T47D (cell line): ENCODE data around the gene ROCK1.
"Not testable (repeated sequence)": the region's sequence is repeated elsewhere in the genome, so short reads cannot be mapped to it uniquely, and the experiment has no call there.

Experiments used
- DNase-seq, 2 experiments: peaks; one replicate each; pipeline versions ENCODE4 v3.0.0 to v3.0.0-alpha.2; 2011 to 2012; ENCODE audit warnings: low read depth in 1 of 2, low spot score in 1 of 2
- JUND ChIP-seq: IDR thresholded peaks from 2 replicates; pipeline ENCODE4 v1.6.1; 2012; ENCODE audit warnings: low read depth
- in situ Hi-C: cut with HindIII; loops from 2 replicates; pipeline ENCODE4 v1.10.0; 2016; ENCODE audit warnings: low sequenced_read_pairs, low pct_unique_long_range_greater_than_20kb

The ROCK1 gene

DNA sequence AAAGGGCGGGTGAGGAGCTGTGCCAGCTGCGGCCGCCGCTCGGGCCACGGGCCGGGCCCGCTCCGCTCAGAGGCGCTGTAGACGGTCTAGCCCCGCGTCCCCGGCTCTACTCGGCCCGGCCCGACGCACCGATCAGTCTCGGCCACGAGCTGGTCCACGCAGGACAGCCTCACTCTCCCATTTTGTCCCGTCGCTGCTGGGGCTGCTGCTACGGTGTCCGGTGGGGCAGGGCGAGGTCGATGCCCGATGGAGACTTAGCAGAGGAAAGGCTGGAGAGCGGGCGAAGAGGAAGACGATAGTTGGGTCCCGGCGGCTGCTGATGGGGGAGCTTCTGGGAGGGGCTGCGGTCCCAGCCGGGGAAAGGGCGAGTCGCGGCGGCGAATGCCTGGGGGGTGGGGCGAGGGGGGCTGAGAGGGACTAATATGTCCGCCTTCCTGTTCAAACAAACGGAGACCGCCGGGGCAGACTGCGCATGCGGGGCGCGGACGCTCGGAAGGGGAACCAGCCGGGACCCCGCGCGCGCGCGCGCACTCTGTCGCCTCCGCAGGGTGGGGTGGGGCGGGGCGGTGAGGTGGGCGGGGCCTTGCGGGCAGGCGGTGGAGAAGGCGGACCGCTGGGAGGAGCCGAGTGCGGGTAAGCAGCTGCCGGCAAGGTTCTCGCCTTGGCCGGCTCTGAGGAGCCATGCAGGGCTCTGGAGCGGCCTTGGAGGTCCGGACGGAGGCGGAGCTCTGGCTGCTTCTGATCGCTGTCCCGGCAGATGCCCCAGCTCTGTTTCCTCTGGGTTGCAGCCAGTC lies at the start of gene ROCK1:
TSS of gene ROCK1 (minus strand) at position 468 of the 794 bp plus-strand sequence. CDS start 903 bp downstream, outside the sequence.
- TF ChIP-seq JUND, result no peak
- in situ Hi-C loops, result no loop called here
- DNase-seq, result peak; percentile 66 to 94

- no peak for DNase-seq
- TF ChIP-seq JUND, result no peak
- in situ Hi-C loops, result no loop called here
Observed at GRCh38 chr18:21155443-21155842, 43.8 kb upstream of the ROCK1 start.

- in situ Hi-C loops, result no loop called here
- TF ChIP-seq JUND, result no peak
- DNase-seq, result no peak
Observed at GRCh38 chr18:21146016-21146415, 34.4 kb upstream of the ROCK1 start.

DNA sequence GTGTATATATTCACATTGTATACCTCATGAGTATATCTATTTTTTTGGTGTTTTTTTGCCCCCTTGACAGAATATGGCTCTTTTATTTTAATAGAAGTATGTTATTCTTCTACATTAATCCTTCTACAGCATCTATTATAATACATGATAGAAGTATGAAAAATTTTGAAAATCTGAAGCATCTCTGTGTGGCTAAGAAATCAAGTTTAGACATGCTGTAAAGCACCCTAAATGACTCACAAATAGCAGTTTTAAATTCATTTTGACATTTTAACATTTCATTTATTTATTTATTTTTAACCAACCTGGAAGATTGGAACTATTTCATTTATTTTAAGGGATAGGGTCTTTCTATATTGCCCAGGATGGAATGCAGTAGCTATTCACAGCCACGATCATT lies 33.8 kb upstream of the ROCK1 start:
- no peak for TF ChIP-seq JUND
- in situ Hi-C loops, result no loop called here
- DNase-seq, result no peak

DNA sequence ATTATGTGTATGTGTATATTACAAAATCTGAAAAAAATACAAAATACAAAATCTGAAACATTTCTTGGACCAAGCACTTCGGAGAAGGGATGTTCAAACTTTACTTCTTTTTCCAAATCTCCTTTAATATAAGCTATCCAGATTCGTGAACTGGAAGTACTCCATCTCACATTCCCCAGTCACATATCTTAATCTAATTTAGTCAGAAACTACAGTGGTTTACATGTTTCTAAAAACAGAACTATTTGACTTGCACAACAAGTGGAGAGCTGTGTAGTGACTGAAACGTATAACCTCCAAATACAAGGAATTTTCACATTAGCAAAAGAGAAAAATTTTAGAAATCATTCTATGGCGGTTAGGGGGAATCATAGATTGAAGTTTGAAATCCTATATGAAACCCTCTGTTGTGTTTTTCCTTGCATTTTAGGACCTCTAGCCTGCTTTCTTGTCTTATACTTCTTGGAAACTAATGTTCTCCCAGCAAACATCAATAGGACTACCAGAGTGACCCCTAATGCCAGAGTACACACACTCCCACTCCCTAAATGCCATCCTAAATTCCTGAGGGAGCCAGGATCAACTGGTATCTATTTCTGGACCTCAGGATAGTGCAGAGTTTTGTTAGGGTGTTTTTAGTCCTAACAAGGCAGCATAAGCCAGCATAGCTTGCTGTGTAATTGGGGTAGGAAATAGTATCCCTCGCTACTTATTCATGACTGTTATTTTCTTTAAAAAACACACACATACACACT lies 30.2 kb upstream of the ROCK1 start:
- in situ Hi-C loops, result no loop called here
- no peak for TF ChIP-seq JUND
- DNase-seq, result no peak

DNA sequence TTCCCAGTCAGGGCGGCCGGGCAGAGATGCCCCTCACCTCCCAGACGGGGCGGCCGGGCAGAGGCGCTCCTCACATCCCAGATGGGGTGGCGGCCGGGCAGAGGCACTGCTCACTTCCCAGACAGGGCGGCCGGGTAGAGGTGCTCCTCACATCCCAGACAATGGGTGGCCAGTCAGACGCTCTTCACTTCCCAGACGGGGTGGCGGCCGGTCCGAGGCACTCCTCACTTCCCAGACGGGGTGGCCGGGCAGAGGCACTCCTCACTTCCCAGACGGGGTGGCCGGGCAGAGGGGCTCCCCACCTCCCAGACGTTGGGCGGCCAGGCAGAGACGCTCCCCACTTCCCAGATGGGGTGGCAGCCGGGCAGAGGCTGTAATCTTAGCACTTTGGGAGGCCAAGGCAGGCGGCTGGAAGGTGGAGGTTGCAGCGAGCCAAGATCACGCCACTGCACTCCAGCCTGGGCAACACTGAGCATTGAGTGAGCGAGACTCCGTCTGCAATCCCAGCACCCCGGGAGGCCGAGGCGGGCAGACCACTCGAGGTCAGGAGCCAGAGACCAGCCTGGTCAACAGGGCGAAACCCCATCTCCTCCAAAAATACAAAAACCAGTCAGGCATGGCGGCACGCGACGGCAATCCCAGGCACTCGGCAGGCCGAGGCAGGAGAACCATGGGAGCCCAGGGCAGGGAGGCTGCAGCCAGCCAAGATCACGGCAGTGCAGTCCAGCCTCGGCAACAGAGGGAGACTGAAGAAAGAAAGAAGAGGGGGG lies 26.3 kb upstream of the ROCK1 start:
- not testable (repeated sequence) for DNase-seq

DNA sequence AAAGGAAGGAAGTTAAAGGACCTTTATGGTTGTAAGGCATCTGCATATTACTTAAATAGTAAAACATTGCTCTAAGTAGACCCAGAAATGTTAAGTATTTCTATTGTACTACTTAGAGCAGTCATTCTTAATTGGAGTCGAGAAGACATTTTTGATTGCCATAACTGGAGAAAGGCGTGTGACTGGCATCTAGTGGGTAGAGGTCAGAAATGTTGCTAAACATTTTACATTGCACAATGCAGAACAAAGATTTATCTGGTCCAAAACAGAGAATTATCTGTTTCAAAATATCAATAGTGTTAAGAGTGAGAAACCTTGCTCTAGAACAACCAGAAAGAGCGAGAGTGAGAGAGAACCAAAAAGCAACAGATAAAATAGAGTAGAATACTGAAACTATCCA lies 23.3 kb upstream of the ROCK1 start:
- DNase-seq, result peak in 1 of 2 experiments; percentile 50
- in situ Hi-C loops, result no loop called here

More for the DNA sequence above, 26.3 kb upstream of the ROCK1 start:
- in situ Hi-C loops, result not testable (repeated sequence)

GRCh38 chr18:21132398-21132918 lies 20.8 kb upstream of the ROCK1 start:
- DNase-seq, result no peak
- TF ChIP-seq JUND, result no peak

More for the DNA sequence above, 23.3 kb upstream of the ROCK1 start:
- no peak for TF ChIP-seq JUND

DNA sequence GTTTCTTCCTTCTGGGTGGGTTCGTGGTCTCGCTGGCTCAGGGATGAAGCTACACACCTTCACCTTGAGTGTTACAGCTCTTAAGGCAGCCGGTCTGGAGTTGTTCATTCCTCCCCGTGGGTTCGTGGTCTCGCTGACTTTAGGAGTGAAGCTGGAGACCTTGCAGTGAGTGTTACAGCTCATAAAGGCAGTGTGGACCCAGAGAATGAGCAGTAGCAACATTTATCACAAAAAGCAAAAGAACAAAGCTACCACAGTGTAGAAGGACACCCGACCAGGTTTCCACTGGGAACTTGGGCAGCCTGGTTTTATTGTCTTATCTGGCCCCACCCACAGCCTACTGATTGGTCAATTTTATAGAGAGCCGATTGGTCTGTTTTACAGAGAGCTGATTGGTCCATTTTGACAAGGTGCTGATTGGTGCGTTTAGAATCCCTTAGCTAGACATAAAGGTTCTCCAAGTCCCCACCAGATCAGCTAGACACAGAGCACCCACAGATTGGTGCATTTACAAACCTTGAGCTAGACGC lies 20.1 kb upstream of the ROCK1 start:
- TF ChIP-seq JUND, result no peak
- DNase-seq, result no peak
- in situ Hi-C loops, result no loop called here

More at GRCh38 chr18:21132398-21132918, 20.8 kb upstream of the ROCK1 start:
- in situ Hi-C loops, result no loop called here

- no peak for TF ChIP-seq JUND
- no peak for DNase-seq
- in situ Hi-C loops, result no loop called here
Observed at GRCh38 chr18:21129566-21130216, 18.1 kb upstream of the ROCK1 start.

DNA sequence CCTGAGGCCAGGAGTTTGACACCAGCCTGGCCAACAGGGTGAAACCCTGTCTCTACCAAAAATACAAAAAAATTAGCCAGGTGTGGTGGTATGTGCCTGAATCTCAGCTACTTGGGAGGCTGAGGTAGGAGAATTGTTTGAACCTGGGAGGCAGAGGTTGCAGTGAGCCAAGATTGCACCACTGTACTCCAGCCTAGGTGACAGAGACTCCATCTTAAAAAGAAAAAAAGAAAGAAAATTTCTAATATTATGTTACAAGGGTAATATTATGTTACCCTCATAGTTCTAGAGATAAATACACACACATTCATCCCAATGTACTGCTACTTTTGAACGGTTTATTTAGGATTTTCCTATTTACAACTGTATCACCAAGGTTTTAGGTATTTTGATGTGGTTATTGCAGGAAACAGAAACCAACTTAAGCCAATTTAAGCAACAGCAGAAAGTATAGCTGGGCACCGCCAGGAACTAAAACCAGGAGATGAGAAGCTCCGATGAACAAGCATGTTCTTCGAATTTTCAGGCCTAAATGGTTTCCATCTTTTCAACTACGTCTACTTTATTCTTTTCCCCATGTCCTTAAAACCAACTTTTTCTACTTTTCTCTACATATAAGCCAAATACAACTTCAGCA lies 11.8 kb upstream of the ROCK1 start:
- TF ChIP-seq JUND, result no peak
- no peak for DNase-seq
- in situ Hi-C loops, result no loop called here
